PC-3 (cell line): ENCODE data around the gene GPC3.

Experiments used
- EZH2 ChIP-seq: fragments of 300-600 bp; sonication (generic); IDR thresholded peaks from one replicate; pipeline ENCODE4 v1.6.1; 2017; ENCODE audit warnings: antibody characterized with exemption, mild to moderate bottlenecking, low read length; ENCODE audit not compliant: unreplicated experiment
- EZH2phosphoT487 ChIP-seq: fragments of 300-600 bp; sonication (generic); IDR thresholded peaks from 2 replicates; pipeline ENCODE4 v1.6.1; 2018; ENCODE audit warnings: mild to moderate bottlenecking, antibody characterized with exemption, low read length, borderline replicate concordance
- TF ChIP-seq, protein P1 (sequence below): fragments of 300-600 bp; sonication (generic); conservative IDR thresholded peaks from 2 replicates; pipeline ENCODE4 v1.5.1; 2017; ENCODE audit warnings: antibody characterized with exemption, low read depth, mild to moderate bottlenecking, low read length

DNA sequence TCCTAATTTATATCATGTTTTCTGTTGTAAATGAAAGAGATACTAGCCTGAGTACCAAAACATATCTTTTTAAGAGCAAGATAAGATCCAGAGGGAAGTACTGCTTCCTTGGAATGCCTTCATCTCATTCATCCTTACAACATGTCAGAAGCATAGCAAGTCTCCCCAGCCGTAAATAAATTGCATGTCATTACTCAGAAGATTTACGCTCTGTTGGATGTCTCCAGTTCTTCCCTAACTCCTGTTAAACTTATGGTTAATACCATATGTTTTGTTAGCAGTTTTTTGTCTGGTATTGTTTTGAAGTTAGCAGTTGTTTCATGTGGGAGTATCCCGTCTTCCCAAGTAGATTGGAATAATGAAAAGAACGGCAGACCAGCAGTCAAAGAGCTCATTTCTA lies 7.5 kb upstream of the GPC3 start:
- TF ChIP-seq, protein P1, sequence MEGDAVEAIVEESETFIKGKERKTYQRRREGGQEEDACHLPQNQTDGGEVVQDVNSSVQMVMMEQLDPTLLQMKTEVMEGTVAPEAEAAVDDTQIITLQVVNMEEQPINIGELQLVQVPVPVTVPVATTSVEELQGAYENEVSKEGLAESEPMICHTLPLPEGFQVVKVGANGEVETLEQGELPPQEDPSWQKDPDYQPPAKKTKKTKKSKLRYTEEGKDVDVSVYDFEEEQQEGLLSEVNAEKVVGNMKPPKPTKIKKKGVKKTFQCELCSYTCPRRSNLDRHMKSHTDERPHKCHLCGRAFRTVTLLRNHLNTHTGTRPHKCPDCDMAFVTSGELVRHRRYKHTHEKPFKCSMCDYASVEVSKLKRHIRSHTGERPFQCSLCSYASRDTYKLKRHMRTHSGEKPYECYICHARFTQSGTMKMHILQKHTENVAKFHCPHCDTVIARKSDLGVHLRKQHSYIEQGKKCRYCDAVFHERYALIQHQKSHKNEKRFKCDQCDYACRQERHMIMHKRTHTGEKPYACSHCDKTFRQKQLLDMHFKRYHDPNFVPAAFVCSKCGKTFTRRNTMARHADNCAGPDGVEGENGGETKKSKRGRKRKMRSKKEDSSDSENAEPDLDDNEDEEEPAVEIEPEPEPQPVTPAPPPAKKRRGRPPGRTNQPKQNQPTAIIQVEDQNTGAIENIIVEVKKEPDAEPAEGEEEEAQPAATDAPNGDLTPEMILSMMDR, result no peak
- TF ChIP-seq EZH2phosphoT487 (no peak), EZH2 (no peak)
